ENCODE results near the gene MIDN.
A peak's percentile ranks its signal among the peaks of the same experiment; 100 is the strongest.

MIDN gene

DNA sequence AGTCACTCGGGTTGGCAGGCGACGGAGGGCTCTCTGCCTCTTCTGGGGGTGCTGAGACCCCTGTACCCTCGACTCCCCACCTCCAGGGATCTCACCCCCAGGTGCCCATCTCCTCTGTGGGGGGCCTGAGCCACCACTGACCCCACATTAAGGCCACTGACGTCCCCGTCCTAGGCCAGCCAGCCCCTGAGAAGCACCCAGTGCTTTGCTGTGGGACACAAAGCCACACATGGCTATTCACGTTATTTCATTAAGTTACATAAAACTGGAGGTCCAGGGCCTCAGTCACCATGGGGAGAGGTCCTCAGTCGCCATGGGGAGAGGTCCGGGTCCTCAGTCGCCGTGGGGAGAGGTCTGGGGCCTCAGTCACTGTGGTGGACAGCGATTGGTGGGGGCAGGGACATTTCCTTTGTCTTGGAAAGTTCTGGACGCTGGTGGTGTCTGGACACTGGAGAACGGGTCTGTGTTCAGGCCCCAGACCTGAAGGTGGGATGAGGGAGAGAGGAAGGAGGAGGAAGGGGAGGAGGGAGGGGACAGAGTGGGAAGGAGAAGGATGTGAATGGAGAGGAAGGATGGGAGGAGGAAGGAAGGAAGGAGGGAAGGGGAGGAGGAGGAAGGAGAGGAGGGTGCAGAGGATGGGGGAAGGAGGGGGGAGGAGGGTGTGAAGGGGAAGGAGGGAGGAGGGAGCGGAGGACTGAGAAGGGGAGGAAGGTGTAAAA is 33.3 kb downstream of the MIDN start:
- Histone ChIP-seq H3K4me2 (no peak overlapping the region), H4K20me1 (peaks cover 6 to 79% (median 49%) of the 10 kb centered on the region in 11 experiments; a peak in 21 of 22 replicates), H3K9me3 (replicated peaks in 1 of 11) (no peaks in the 10 kb centered on the region), H3K4me1 (peaks cover 13 to 28% (median 19%) of the 10 kb centered on the region in 10 experiments), H3K27ac (no peak overlapping the region), H3K27me3 (peaks cover 41 to 42% (median 42%) of the 10 kb centered on the region in 11 experiments), H3K36me3 (peaks cover 9 to 41% (median 22%) of the 10 kb centered on the region in 11 experiments; a peak in 21 of 22 replicates), H3K9ac (no peak overlapping the region), H3K4me3 (no peak overlapping the region)
- TF ChIP-seq Cebpa-rat (IDR thresholded peaks at IDR 0.05), result no peak

DNA sequence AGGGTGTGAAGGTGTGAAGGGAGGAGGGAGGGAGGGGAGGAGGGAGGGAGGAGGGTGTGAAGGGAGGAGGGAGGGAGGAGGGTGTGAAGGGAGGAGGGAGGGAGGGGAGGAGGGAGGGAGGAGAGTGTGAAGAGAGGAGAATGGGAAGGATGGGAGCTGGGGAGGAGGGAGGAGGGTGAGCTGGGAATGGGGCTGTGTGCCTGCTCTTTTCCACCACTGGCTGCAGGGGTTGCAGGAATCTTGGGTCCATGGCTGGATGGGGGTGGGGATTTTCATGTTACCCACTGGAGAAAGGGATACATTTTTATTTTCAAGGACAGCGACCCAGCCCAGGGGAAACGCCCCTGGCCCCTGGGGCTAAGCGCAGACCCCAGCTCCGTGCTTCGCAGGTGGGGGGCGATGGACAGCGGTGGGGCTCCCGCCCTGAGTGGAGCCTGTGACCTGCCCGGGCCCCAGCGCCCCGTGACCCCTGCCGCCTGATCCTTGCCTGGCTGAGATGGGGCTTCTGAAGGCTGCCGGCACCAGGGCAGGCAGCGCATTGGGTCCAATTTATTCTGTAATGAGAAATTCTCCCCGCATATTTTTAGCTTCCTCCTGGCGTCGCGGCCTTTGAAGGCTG is 34.3 kb downstream of the MIDN start:
- peaks cover 50 to 52% (median 51%) of the 10 kb centered on the region in 11 experiments for H3K27me3 ChIP-seq
- H3K4me3 ChIP-seq, result no peak overlapping the region
- peaks cover 10 to 29% (median 20%) of the 10 kb centered on the region in 10 experiments for H3K4me1 ChIP-seq
- no peaks in the 10 kb centered on the region for H3K9me3 ChIP-seq (replicated peaks in 1 of 11)
- peaks cover 9 to 31% (median 15%) of the 10 kb centered on the region in 11 experiments; a peak in 21 of 22 replicates for H3K36me3 ChIP-seq
- H3K9ac ChIP-seq, result no peak overlapping the region
- no peak overlapping the region for H3K4me2 ChIP-seq
- no peak for TF ChIP-seq Cebpa-rat (IDR thresholded peaks at IDR 0.05)
- H3K27ac ChIP-seq, result no peak overlapping the region
- peaks cover 6 to 81% (median 51%) of the 10 kb centered on the region in 11 experiments; a peak in 21 of 22 replicates for H4K20me1 ChIP-seq

- Histone ChIP-seq H3K4me3 (no peak overlapping the region), H3K4me1 (peaks cover 10 to 32% (median 20%) of the 10 kb centered on the region in 10 experiments), H3K4me2 (no peak overlapping the region), H3K36me3 (peaks cover 9 to 24% (median 13%) of the 10 kb centered on the region in 11 experiments; a peak in 21 of 22 replicates), H3K9ac (no peak overlapping the region), H3K27ac (no peak overlapping the region), H3K27me3 (peaks cover 57 to 58% (median 58%) of the 10 kb centered on the region in 11 experiments), H4K20me1 (peaks cover 6 to 81% (median 55%) of the 10 kb centered on the region in 11 experiments; a peak in 21 of 22 replicates), H3K9me3 (replicated peaks in 1 of 11) (no peaks in the 10 kb centered on the region)
- no peak for TF ChIP-seq Cebpa-rat (IDR thresholded peaks at IDR 0.05)
Observed at GRCh38 chr19:1283207-1283916, 35.0 kb downstream of the MIDN start.

DNA sequence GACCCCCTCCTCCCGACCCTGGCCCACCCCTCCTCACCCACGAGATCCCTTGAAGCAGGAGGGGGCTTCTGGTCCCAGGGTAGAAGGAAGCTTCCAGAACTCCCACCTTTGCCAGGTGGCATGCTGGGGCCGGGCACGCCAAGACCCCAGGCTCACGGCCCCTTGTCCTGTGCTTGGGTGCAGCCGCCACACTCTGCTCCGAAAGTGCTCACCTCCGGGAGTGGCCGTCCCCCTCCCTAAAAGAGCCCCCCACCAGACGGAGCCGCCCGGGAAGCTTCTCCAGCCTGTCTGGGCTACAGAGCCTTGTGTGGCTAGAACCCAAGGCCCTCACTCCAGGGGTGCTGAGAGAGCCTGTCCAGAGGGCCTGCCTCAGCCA is 35.5 kb downstream of the MIDN start:
- Histone ChIP-seq H4K20me1 (peaks cover 6 to 81% (median 52%) of the 10 kb centered on the region in 11 experiments; a peak in 21 of 22 replicates), H3K4me3 (no peak overlapping the region), H3K4me1 (peaks cover 10 to 32% (median 20%) of the 10 kb centered on the region in 10 experiments), H3K27ac (no peak overlapping the region), H3K27me3 (peaks cover 62 to 64% (median 63%) of the 10 kb centered on the region in 11 experiments), H3K4me2 (no peak overlapping the region), H3K9me3 (replicated peaks in 1 of 11) (no peaks in the 10 kb centered on the region), H3K9ac (no peak overlapping the region), H3K36me3 (peaks cover 6 to 19% (median 7%) of the 10 kb centered on the region in 11 experiments; a peak in 21 of 22 replicates)
- no peak for TF ChIP-seq Cebpa-rat (IDR thresholded peaks at IDR 0.05)

- Histone ChIP-seq H3K9ac (no peak overlapping the region), H3K4me2 (no peak overlapping the region; a peak in 1 of 22 replicates), H3K27ac (no peak overlapping the region), H3K4me3 (no peak overlapping the region), H3K36me3 (peaks cover under 1 to 14% (median 2%) of the 10 kb centered on the region in 11 experiments; a peak in 19 of 22 replicates), H3K27me3 (peaks cover 62 to 69% (median 69%) of the 10 kb centered on the region in 11 experiments), H4K20me1 (peaks cover 6 to 81% (median 48%) of the 10 kb centered on the region in 11 experiments; a peak in 21 of 22 replicates), H3K9me3 (replicated peaks in 1 of 11) (no peaks in the 10 kb centered on the region), H3K4me1 (peaks cover 10 to 32% (median 21%) of the 10 kb centered on the region in 10 experiments)
- TF ChIP-seq Cebpa-rat (IDR thresholded peaks at IDR 0.05), result no peak
Observed at GRCh38 chr19:1284293-1284978, 36.1 kb downstream of the MIDN start.

DNA sequence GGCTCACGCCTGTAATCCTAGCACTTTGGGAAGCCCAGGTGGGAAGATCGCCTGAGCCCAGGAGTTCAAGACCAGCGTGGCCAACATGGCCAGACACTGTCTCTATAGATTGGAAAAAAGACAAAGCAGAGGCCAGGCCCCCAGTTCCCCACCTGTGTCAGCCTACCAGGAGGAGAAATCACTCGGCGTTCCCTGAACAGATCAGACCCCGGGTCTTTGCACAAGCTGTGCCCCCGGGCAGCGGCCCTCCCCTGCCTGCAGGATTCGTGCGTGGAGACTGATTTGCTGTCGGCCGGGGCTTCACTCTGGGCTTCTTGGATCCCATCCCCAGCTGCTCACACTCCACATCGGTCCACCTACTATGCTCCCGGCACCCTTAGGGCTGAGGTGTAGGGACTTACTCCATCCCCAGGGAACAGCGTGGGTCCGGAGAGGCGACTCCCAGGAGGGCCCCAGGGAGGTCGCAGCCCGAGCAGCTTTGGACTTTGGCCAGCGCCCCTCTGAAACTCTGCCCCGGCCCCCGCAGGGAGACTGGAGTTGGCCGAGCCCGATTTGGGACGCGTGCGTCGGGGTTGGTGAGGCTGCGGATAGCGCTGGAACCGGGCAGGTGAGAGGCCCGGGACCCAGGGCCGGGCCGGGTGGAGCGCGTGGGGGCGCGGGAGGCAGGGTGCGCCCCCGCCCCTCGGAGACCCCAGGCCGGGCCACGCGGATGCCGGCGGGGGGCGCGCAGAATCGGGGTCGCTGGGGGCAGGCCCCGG is 36.8 kb downstream of the MIDN start:
- peak overlapping the region; percentile 69 to 99 (median 96); a peak in 20 of 22 replicates for H3K4me2 ChIP-seq
- peak overlapping the region in 5 of 11 experiments; percentile 59 to 77 (median 73); a peak in 7 of 22 replicates for H3K9ac ChIP-seq
- H3K4me3 ChIP-seq, result peak overlapping the region; percentile 47 to 71 (median 62); a peak in 17 of 20 replicates
- peaks cover 10 to 28% (median 19%) of the 10 kb centered on the region in 10 experiments for H3K4me1 ChIP-seq
- TF ChIP-seq Cebpa-rat (IDR thresholded peaks at IDR 0.05), result no peak
- peaks cover 62 to 76% (median 74%) of the 10 kb centered on the region in 11 experiments for H3K27me3 ChIP-seq
- H3K36me3 ChIP-seq, result peaks cover 0 to 7% (median 0%) of the 10 kb centered on the region in 11 experiments; a peak in 6 of 22 replicates
- H3K27ac ChIP-seq, result no peak overlapping the region
- peaks cover 2 to 81% (median 47%) of the 10 kb centered on the region in 11 experiments; a peak in 21 of 22 replicates for H4K20me1 ChIP-seq
- no peaks in the 10 kb centered on the region for H3K9me3 ChIP-seq (replicated peaks in 1 of 11)

GRCh38 chr19:1285737-1286360 is 37.5 kb downstream of the MIDN start, which contains the start of gene EFNA2:
EFNA2 (plus strand) TSS chr19:1285873; CDS start chr19:1286169, 296 bp downstream.
- no peak for TF ChIP-seq Cebpa-rat (IDR thresholded peaks at IDR 0.05)
- peak within 1 kb of the TSS; percentile 25 to 77 (median 59); a peak in 19 of 22 replicates for H3K9ac ChIP-seq
- H3K4me2 ChIP-seq, result peak within 1 kb of the TSS; percentile 69 to 99 (median 96)
- H3K4me3 ChIP-seq, result peak within 1 kb of the TSS; percentile 47 to 71 (median 62)
- peaks cover 10 to 35% (median 23%) of the 10 kb centered on the region in 10 experiments for H3K4me1 ChIP-seq
- H3K27me3 ChIP-seq, result peaks cover 62 to 83% (median 81%) of the 10 kb centered on the region in 11 experiments
- peak within 1 kb of the TSS in 2 of 11 experiments; percentile 4 to 27; a peak in 1 of 22 replicates for H3K27ac ChIP-seq
- peaks cover 0 to 81% (median 44%) of the 10 kb centered on the region in 11 experiments; a peak in 18 of 22 replicates for H4K20me1 ChIP-seq
- no peaks in the 10 kb centered on the region for H3K9me3 ChIP-seq (replicated peaks in 1 of 11)
- peaks cover 0 to 1% (median 0%) of the 10 kb centered on the region in 11 experiments; a peak in 1 of 22 replicates for H3K36me3 ChIP-seq

All from BLaER1 treated with 17β-estradiol and CSF1 and Interleukin-3, amounts not matched to agents 10 nM and 100 nM (cell line).